IMR-90 (cell line): Measurements from ENCODE around the gene ARL5C. TPM values are rescaled to one million over a fixed set of nuclear protein-coding genes. Genes with fewer than 3 reads are reported as not detected.
"Not testable (repeated sequence)": the region's sequence is repeated elsewhere in the genome, so short reads cannot be mapped to it uniquely, and the experiment has no call there.

ENCODE experiments used
- ATAC-seq: fragments of 200-7000 bp; cut with Tn5 transposase; 2 replicates; pipeline ENCODE4 v1.9.1; 2020; ENCODE audit warnings: low read depth, mild to moderate bottlenecking, moderate library complexity
- BruUV-seq: library from RNA; stranded (reverse); fragments of 400-500 nt; replicated peaks from 2 replicates; lab custom pipeline; 2021; lab: Mats Ljungman, UMichigan
- CTCF ChIA-PET: fragments of 300-600 bp; formaldehyde crosslinking; extraction: SDS; loops from one replicate; lab custom pipeline; 2021; ENCODE audit warnings: antibody characterized with exemption; lab: Yijun Ruan, JAX
- POLR2A ChIA-PET: fragments of 300-600 bp; sonication (Branson Sonifier 250); formaldehyde crosslinking; loops from one replicate; lab custom pipeline; 2022; ENCODE audit warnings: antibody characterized with exemption; ENCODE audit not compliant: unreplicated experiment; lab: Charles Lee
- DNase-seq: peaks from one replicate; pipeline ENCODE4 v3.0.0; 2013
- H2AFZ ChIP-seq: replicated peaks from 2 replicates; pipeline ENCODE3; 2013; ENCODE audit warnings: low read length, mild to moderate bottlenecking; ENCODE audit not compliant: poor library complexity
- H2AK5ac ChIP-seq: 2 replicates; pipeline ENCODE4 v1.6.1; 2013; ENCODE audit warnings: low read depth, low read length, inconsistent platforms
- H2AK9ac ChIP-seq: replicated peaks from 2 replicates; pipeline ENCODE3; 2013; ENCODE audit warnings: mild to moderate bottlenecking, low read depth, low read length, moderate library complexity; ENCODE audit not compliant: poor library complexity
- H2BK120ac ChIP-seq: 2 replicates; pipeline ENCODE4 v1.6.1; 2013; ENCODE audit warnings: low read depth, low read length, inconsistent platforms
- H2BK15ac ChIP-seq: 3 replicates; pipeline ENCODE4 v1.6.1; 2013; ENCODE audit warnings: low read depth, low read length, inconsistent platforms
- H2BK20ac ChIP-seq: 2 replicates; pipeline ENCODE4 v1.6.1; 2013; ENCODE audit warnings: low read depth, mild to moderate bottlenecking, inconsistent platforms, low read length, moderate library complexity
- H2BK5ac ChIP-seq: 2 replicates; pipeline ENCODE4 v1.6.1; 2013; ENCODE audit warnings: mild to moderate bottlenecking, low read depth, low read length, inconsistent platforms; ENCODE audit not compliant: poor library complexity, severe bottlenecking
- H3K14ac ChIP-seq: replicated peaks from 2 replicates; pipeline ENCODE4 v1.6.1; 2013; ENCODE audit warnings: low read depth, low read length, inconsistent platforms
- H3K18ac ChIP-seq: 2 replicates; pipeline ENCODE4 v1.6.1; 2013; ENCODE audit warnings: low read depth, low read length, control low read depth
- H3K23ac ChIP-seq: 2 replicates; pipeline ENCODE4 v1.6.1; 2013; ENCODE audit warnings: low read depth, low read length, inconsistent platforms
- H3K27ac ChIP-seq: 2 replicates; pipeline ENCODE4 v1.5.1; 2013; ENCODE audit warnings: mild to moderate bottlenecking, control low read depth, low read length; ENCODE audit not compliant: insufficient read depth
- H3K27me3 ChIP-seq: 2 replicates; pipeline ENCODE4 v1.6.1; 2013; ENCODE audit warnings: low read length; ENCODE audit not compliant: control insufficient read depth, insufficient read depth
- H3K36me3 ChIP-seq: 2 replicates; pipeline ENCODE4 v1.6.1; 2013; ENCODE audit warnings: low read length, mixed read lengths; ENCODE audit not compliant: control insufficient read depth, insufficient read depth
- H3K4ac ChIP-seq: 2 replicates; pipeline ENCODE4 v1.6.1; 2013; ENCODE audit warnings: low read depth, low read length, inconsistent platforms
- H3K4me1 ChIP-seq: 2 replicates; pipeline ENCODE4 v1.6.1; 2013; ENCODE audit warnings: low read length, mixed read lengths; ENCODE audit not compliant: control insufficient read depth, insufficient read depth
- H3K4me2 ChIP-seq: 2 replicates; pipeline ENCODE4 v1.6.1; 2013; ENCODE audit warnings: low read depth, mild to moderate bottlenecking, control low read depth, low read length, moderate library complexity
- H3K4me3 ChIP-seq: 2 replicates; pipeline ENCODE4 v1.5.1; 2013; ENCODE audit warnings: low read depth, mild to moderate bottlenecking, control low read depth, low read length, moderate library complexity; ENCODE audit not compliant: insufficient read depth
- H3K56ac ChIP-seq: 2 replicates; pipeline ENCODE4 v1.6.1; 2013; ENCODE audit warnings: low read length, inconsistent platforms; ENCODE audit not compliant: insufficient read depth; ENCODE audit errors: extremely low read depth
- H3K79me1 ChIP-seq, 2 experiments: 2 replicates each; pipeline ENCODE4 v1.6.1; 2013; ENCODE audit warnings: low read length in 2 of 2, inconsistent platforms in 1 of 2, low read depth in 1 of 2
- H3K9ac ChIP-seq: 2 replicates; pipeline ENCODE4 v1.6.1; 2013; ENCODE audit warnings: low read depth, low read length, control low read depth
- H3K9me1 ChIP-seq: 2 replicates; pipeline ENCODE4 v1.6.1; 2013; ENCODE audit warnings: low read length, inconsistent platforms; ENCODE audit not compliant: insufficient read depth
- H3K9me3 ChIP-seq: 2 replicates; pipeline ENCODE4 v1.6.1; 2013; ENCODE audit warnings: low read length; ENCODE audit not compliant: control insufficient read depth, insufficient read depth
- H4K20me1 ChIP-seq: 2 replicates; pipeline ENCODE4 v1.6.1; 2013; ENCODE audit warnings: low read length, inconsistent platforms; ENCODE audit not compliant: insufficient read depth
- H4K5ac ChIP-seq: 2 replicates; pipeline ENCODE4 v1.6.1; 2013; ENCODE audit warnings: mild to moderate bottlenecking, low read depth, low read length, control low read depth
- H4K8ac ChIP-seq, 2 experiments: 2 replicates each; pipeline ENCODE4 v1.6.1; 2013; ENCODE audit warnings: low read depth in 2 of 2, low read length in 2 of 2, control low read depth in 1 of 2, inconsistent platforms in 1 of 2
- H4K91ac ChIP-seq: 2 replicates; pipeline ENCODE4 v1.6.1; 2013; ENCODE audit warnings: low read depth, low read length, inconsistent platforms; ENCODE audit not compliant: insufficient read depth
- BHLHE40 ChIP-seq: fragments of 150-350 bp; IDR thresholded peaks from 2 replicates; pipeline ENCODE4 v1.6.1; 2016; ENCODE audit warnings: mild to moderate bottlenecking, low read depth, low read length
- WGBS, 2 experiments: methylation state at CpG; one replicate each; pipeline versions ENCODE4 v1.1.5 to v1.1.7; 2013; ENCODE audit warnings: missing lambda C conversion rate in 2 of 2; ENCODE audit not compliant: insufficient read length in 1 of 2; ENCODE audit errors: extremely low coverage in 2 of 2; 5-methylcytosine and 5-hydroxymethylcytosine counted together
- dilution Hi-C: fragments of 300-500 bp; cut with HindIII; formaldehyde crosslinking; loops from one replicate; pipeline ENCODE4 v1.14.3; 2018; ENCODE audit warnings: low sequenced_read_pairs; ENCODE audit not compliant: unreplicated experiment
- in situ Hi-C: fragments of 300-500 bp; cut with MboI; formaldehyde crosslinking; loops from 3 replicates; pipeline ENCODE4 v1.14.3; 2019; ENCODE audit warnings: low sequenced_read_pairs, inconsistent platforms, mixed read lengths
- intact Hi-C: fragments of 100-400 bp; cut with micrococcal nuclease; formaldehyde crosslinking; loops from 2 replicates; pipeline ENCODE4 v1.10.0; 2022
- polyA plus RNA-seq, 3 experiments: library from polyadenylated mRNA; depleted of rRNA; stranded (reverse); fragments of >200 nt; gene quantifications; 2 replicates each; pipeline ENCODE4 v1.2.3, GENCODE V29; 2012; ENCODE audit warnings: low replicate concordance in 1 of 3
- total RNA-seq: library from RNA; depleted of rRNA; stranded (reverse); fragments of >200 nt; gene quantifications from 2 replicates; pipeline ENCODE4 v1.2.3, GENCODE V29; 2012

ARL5C gene
- total and polyA plus RNA-seq, 2 of the 4 experiments (the other 2 are of a cell fraction), result not detected

GRCh38 chr17:39130205-39130604 lies 35.8 kb downstream of the ARL5C start:
- Histone ChIP-seq H3K27ac (no peak overlapping the region), H4K5ac (no peak overlapping the region), H3K4me1 (peaks cover 11% of the 10 kb centered on the region), H2AK9ac (no peak overlapping the region), H3K9ac (no peak overlapping the region), H2BK15ac (no peak overlapping the region), H3K4ac (no peak overlapping the region), H4K20me1 (no peaks in the 10 kb centered on the region), H3K27me3 (no peaks in the 10 kb centered on the region), H2BK120ac (no peak overlapping the region), H2AK5ac (no peak overlapping the region), H4K91ac (no peak overlapping the region), H3K56ac (no peak overlapping the region), H3K4me3 (no peak overlapping the region), H4K8ac (no peak overlapping the region), H2AFZ (no peak overlapping the region), H2BK5ac (no peak overlapping the region), H3K36me3 (no peaks in the 10 kb centered on the region), H3K9me1 (peaks cover 11% of the 10 kb centered on the region), H3K18ac (no peak overlapping the region), H3K4me2 (no peak overlapping the region), H2BK20ac (no peak overlapping the region), H3K23ac (no peak overlapping the region), H3K14ac (no peak overlapping the region), H3K79me1 (no peaks in the 10 kb centered on the region), H3K9me3 (no peaks in the 10 kb centered on the region)
- dilution Hi-C loops, result no loop called here
- no CpG with 5 or more reads among the region's 3 CpGs for WGBS, 2 experiments
- CTCF ChIA-PET, result no interaction called here
- POLR2A ChIA-PET, result no interaction called here
- BruUV-seq, result no TSS peak
- DNase-seq, result no peak
- ATAC-seq, result no peak
- in situ Hi-C loops, result no loop called here
- no peak for TF ChIP-seq BHLHE40
- intact Hi-C loops, result no loop called here

GRCh38 chr17:39129544-39129943 lies 36.4 kb downstream of the ARL5C start:
- H2BK20ac ChIP-seq, POLR2A ChIA-PET, H2BK120ac ChIP-seq, H3K27ac ChIP-seq, H3K23ac ChIP-seq, H3K4me3 ChIP-seq, DNase-seq, H2AFZ ChIP-seq, H2BK5ac ChIP-seq, H3K4me1 ChIP-seq, dilution Hi-C loops, intact Hi-C loops, BruUV-seq, H3K14ac ChIP-seq, H2AK9ac ChIP-seq, H4K5ac ChIP-seq, H3K9me3 ChIP-seq, H4K8ac ChIP-seq, H3K9ac ChIP-seq, ATAC-seq, in situ Hi-C loops, H3K4me2 ChIP-seq, H4K91ac ChIP-seq, H3K18ac ChIP-seq, H4K20me1 ChIP-seq, H3K36me3 ChIP-seq, H3K79me1 ChIP-seq, H3K56ac ChIP-seq, H3K4ac ChIP-seq, H2AK5ac ChIP-seq, CTCF ChIA-PET, H3K27me3 ChIP-seq, H2BK15ac ChIP-seq: not testable (repeated sequence)
- WGBS, 2 experiments, result 100% methylated on average over 1 of the region's 6 CpGs; no CpG with 5 or more reads in 1 of the 2 experiments
- H3K9me1 ChIP-seq, result peaks cover 11% of the 10 kb centered on the region
